ENCODE measurements around the gene DHX58.
A peak's percentile ranks its signal among the peaks of the same experiment; 100 is the strongest.

DHX58 gene

GRCh38 chr17:42087736-42088705 is 24.5 kb downstream of the DHX58 start:
- DNase-seq (ENCODE audit: low read depth in 4 of 4, low spot score in 1 of 4), result no peak

- no peak for DNase-seq (ENCODE audit: low read depth in 4 of 4, low spot score in 1 of 4)
These were observed 25.3 kb downstream of the DHX58 start for GRCh38 chr17:42087042-42087701.

- DNase-seq (ENCODE audit: low read depth in 4 of 4, low spot score in 1 of 4), result no peak
These were observed 30.9 kb downstream of the DHX58 start for GRCh38 chr17:42081516-42082129.

DNA sequence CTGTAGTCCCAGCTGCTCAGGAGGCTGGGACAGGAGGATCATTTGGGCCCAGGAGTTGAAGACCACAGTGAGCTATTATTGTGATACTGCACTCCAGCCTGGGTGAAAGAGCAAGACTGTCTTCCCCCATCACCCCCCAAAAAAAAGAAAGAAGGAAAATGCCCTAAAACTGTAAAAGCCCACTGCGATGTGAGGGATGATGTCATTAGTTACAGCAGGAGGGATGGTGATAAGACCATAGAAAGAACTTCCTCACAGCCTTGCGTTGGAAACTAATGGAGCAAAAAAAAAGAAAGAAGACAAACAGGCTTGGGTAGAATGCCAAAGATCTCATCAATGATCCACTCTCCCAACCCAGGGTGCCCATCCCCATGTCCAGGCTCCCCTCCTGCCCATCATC is 33.0 kb downstream of the DHX58 start:
- DNase-seq (ENCODE audit: low read depth in 4 of 4, low spot score in 1 of 4), result no peak

- no peak for DNase-seq (ENCODE audit: low read depth in 4 of 4, low spot score in 1 of 4)
These were observed 34.0 kb downstream of the DHX58 start for GRCh38 chr17:42078396-42079043.

DNA sequence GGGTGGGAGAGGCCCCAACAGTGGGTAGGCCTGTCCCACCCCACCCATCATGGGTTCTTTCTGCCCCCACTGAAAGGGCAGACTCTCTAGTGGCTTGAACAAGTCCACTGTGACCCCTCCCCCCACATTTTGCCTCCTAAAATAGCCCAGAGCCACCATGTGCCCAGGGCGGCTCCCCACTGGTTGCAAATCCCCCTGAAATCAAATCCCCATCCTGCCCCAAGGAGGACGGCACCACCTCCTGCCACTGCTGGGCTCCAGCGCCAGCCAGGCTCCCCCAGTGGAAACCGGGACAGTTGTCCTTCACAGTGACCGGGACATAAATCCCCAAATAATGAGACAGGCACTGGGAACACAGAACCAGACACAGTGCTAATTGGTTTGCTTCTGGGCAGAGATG is 34.8 kb downstream of the DHX58 start:
- DNase-seq (ENCODE audit: low read depth in 4 of 4, low spot score in 1 of 4), result no peak

GRCh38 chr17:42076797-42077559 is 35.5 kb downstream of the DHX58 start:
- no peak for DNase-seq (ENCODE audit: low read depth in 4 of 4, low spot score in 1 of 4)

- no peak for DNase-seq (ENCODE audit: low read depth in 4 of 4, low spot score in 1 of 4)
These were observed 36.7 kb downstream of the DHX58 start for GRCh38 chr17:42075789-42076188.

DNA sequence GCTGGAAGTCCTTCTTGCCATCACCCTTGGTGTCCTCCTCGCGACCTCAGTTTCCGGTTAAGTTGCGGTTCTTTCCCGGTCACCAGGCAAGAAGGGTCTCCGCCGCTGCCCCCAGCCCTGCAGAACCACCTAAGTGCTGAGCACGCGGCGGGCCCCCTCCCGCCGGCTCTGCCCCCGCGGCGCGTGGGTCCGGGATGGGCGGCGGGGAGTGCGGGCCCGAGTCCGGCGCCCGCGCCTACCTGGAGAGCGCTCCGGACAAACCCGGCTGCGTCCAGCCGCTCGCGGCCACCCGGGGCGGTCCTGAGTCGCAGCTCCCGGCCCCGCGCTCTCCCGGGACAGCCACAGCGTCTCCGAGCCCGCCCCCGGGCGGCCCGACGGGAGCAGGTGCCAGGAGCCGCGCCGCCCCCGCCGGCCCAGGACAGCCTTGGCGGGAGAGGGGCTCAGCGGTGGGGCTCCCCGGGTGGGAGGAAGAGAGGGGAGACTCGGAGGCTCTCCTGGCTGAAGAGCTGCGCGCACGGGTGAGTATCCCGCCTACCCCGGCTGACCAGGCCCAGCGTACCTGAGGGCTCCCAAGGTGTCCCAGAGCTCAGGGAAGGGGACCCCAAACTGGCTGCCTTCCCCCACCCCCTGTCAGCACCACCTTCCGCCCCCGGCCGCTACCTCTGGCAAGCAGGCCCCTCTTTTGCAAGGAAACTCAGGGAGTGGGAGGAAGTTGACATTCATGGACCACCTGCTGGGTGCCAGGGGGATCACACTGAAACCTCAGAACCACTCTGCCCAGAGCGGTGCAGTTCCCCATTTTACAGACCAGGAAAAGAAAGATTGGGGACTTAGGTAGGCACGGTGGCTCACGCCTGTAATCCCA is 40.0 kb downstream of the DHX58 start:
- DNase-seq (ENCODE audit: low read depth in 4 of 4, low spot score in 1 of 4), result no peak

DNA sequence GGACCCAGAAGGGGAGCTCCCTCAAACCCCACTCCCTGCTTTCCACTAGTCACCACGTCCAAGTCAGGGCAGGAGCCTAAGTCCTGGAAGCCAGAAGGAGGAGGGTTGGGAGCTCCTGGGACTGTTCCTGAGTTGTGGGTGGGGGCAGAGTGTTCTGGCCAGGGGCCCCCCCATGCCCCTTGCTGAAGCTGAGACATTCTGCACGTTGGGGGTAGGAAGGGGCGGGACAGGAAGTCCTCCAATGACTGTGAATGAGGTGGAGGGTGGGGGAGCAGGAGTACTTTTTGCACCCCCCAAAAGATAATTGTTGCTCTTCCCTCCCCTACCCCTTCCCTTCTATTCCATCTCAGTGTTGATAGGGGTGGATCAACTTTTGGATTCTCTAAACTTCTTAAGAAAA is 40.7 kb downstream of the DHX58 start:
- no peak for DNase-seq (ENCODE audit: low read depth in 4 of 4, low spot score in 1 of 4)

GRCh38 chr17:42068979-42069378 is 43.5 kb downstream of the DHX58 start:
- DNase-seq (ENCODE audit: low read depth in 4 of 4, low spot score in 1 of 4), result no peak

DNA sequence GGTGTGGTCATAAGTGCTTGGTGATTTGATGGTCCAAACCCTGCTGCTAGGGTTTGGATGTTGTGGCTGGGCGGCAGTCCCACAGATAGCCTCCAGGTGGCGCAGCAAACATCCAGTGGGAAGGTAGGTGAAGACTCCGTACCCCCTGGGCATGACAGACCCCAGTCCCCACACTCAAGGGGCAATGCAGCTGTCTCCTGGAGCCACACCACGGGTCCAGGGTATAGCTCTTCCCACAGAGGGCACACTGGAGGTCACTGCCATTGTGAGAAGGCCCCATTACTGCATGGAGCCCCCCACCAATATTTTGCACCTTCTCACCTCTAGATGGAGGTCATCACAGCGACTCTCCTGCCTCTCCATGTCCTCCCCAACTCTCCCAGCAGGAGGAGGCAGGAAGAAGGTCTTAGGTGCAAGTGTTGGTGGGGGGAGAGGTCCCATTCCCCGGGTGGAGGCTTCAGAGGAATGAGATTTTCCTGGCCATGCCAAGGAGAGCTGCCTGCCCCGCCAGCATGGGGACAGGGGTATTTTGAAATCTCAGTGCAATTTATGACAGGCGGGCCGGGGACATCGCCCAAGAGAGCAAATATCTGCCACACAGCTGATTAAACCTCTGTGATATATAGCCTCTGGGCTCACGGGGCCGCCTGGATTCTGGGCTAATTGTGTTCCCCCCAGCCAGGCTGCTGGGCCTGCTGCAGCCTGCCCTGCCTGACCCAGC is 45.0 kb downstream of the DHX58 start:
- peak; percentile 50 to 62 (median 52) for DNase-seq (ENCODE audit: low read depth in 4 of 4, low spot score in 1 of 4)

DNA sequence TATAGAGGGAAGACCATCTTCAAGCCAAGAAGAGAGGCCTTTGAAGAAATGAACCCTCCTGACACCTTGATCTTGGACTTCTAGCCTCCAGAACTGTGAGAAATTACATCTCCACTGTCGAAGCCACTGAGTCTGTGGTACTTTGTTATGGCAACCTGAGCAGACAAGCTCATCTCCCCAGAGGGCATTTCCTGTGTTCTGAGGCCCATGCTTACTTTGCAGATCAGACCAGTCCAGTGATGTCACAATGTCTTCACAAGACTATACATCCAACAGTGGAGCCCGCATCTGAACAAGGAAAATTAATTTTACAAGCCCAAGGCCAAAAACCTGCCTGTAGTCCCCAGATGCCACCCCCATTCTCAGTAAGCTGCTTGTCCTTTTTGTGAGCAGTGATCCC is 47.3 kb downstream of the DHX58 start:
- no peak for DNase-seq (ENCODE audit: low read depth in 4 of 4, low spot score in 1 of 4)

- DNase-seq (ENCODE audit: low read depth in 4 of 4, low spot score in 1 of 4), result no peak
These were observed 49.8 kb downstream of the DHX58 start for GRCh38 chr17:42062681-42063080.

DNA sequence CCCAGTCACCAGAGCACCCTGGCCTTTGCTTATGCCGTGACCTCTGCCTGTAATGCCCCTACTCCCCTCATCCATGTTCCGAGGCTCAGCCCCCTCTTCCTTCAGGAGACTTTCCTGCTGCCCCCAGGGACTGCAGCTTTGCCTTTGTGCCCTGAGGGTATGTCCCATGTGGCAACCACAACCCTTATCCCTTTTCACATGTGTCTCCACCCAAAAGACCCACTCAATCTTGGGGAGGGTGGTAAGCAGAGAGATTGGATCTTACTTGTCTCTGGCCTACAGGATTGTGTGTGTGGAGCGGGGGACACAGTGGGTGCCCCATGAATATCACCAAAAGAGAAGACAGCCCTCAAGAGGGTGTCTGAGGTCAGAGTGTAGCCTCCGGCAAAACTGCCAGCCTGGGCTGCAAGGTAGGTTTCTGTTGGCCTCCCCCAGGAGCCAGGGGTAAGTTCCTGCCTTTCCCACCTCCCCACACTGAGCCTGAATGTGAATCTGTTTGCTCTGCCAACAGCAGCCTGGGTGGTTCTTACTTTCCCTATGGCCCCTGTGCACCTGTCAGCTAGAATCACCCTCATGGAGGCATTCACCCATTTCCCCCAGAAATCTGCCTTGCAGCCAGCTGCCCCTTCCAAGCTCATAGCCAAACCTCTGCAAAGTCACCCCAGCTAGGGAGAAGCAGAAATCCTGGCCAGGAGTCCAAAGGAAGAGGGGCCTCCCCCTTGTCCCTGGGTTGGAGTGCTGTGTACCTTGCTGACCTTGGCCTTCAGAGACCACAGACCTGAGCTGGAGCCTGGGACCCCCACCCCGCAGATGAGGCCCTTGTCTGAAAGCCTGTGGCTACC is 50.6 kb downstream of the DHX58 start:
- no peak for DNase-seq (ENCODE audit: low read depth in 4 of 4, low spot score in 1 of 4)

DNA sequence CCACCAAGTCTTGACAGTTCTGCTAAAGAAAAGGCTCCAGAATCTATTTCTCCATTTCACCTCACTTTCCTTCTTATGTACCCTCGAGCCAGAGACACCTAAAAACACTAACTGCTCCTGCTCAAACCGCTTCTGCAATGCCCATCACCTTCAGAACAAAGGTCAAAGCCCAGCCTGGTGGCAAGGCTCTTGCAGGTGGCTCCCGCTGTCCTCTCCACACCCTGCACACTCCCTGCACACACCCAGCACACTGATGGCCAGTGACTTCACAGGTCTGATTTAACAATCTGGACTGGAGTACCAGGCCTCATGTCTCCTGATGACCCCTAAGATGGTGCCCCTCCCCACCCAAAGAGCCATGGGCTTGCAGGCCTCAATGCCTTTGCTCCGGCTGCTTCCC is 52.3 kb downstream of the DHX58 start:
- DNase-seq (ENCODE audit: low read depth in 4 of 4, low spot score in 1 of 4), result no peak

GRCh38 chr17:42059815-42060214 is 52.7 kb downstream of the DHX58 start:
- DNase-seq (ENCODE audit: low read depth in 4 of 4, low spot score in 1 of 4), result no peak

GRCh38 chr17:42058063-42058462 is 54.5 kb downstream of the DHX58 start:
- DNase-seq (ENCODE audit: low read depth in 4 of 4, low spot score in 1 of 4), result no peak
